ENCODE results near the gene APOL1.

Gene APOL1

GRCh38 chr22:36311386-36312085 is 58.6 kb downstream of the APOL1 start:
- no peak for DNase-seq (ENCODE audit: low spot score)

- DNase-seq (ENCODE audit: low spot score) = no peak
These were observed 62.4 kb downstream of the APOL1 start for GRCh38 chr22:36315325-36315724.

DNA sequence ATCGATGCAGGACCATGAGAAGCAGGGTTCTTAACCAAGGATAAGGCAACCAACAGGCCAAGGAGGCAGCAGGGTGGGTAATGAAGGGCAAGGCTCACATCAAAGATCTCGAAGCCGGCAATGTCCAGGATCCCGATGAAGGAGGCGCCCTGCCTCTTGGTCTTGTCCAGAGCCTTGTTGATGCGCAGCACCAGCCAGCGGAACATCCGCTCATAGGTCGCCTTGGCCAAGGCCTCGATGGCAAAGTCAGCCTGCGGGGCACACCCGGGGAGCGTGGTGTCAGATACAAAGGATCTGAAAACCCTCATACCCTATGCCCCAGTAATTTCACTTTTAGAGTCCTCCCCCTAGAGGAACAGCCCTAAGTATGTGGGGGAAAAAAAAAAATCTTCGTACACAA is 63.5 kb downstream of the APOL1 start:
- no peak for DNase-seq (ENCODE audit: low spot score)

Data from hematopoietic multipotent progenitor cell treated with erythropoietin and hydrocortisone succinate and interleukin-3 and kit ligand, for 15 days (in vitro differentiated cells).